GM19467 (cell line): ENCODE results near the gene GPX2.

Experiments
- ATAC-seq: cut with Tn5 transposase; IDR thresholded peaks from one replicate; pipeline ENCODE4 v1.9.1; 2021; ENCODE audit warnings: mild to moderate bottlenecking, moderate library complexity; ENCODE audit not compliant: unreplicated experiment

Gene GPX2

GRCh38 chr14:64942531-64943111, at the start of gene GPX2:
TSS of gene GPX2 (minus strand) at chr14:64942745. CDS start at chr14:64942726, 19 bp downstream.
- ATAC-seq = no peak

DNA sequence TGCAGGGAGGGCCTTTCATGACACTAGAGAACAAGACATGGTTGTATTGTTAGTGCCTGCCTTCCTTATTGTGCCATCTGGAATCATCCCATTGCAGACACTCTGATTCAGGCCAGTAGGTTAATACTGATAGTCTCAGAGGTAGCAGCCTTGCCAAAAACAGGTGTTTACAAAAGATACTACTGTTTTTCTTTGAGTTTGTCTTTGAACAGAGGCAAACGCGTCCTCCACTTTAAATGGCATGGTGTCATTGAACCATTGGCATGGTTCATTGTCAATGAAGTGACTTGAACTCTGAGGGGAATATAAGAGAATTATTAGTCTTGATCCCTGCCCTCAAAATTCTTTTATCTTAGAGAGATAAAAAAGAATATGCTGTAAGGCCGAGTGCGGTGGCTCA, 48.4 kb upstream of the GPX2 start:
- no peak for ATAC-seq

DNA sequence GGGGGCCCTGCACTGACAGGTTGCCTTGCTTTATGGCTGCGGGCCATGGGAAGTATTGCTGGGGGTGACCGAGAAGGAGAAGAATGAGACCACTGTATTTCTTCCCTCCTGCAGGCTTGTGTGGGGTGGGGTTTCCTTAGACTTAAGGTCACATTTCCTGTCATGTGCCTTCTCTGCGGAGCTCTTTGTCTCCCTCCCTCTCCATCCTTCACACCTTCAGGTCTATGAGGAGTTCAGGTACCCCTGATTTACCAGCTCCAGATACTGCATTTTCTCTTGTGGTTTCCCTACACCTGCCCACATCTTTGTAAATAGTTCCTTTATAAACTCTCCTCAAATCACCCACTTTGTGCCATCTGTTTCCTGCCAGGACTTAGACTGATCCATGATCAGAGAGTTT, 47.8 kb upstream of the GPX2 start:
- no peak for ATAC-seq

GRCh38 chr14:64987438-64987767, 44.9 kb upstream of the GPX2 start:
- ATAC-seq = no peak

- peak; percentile 89 for ATAC-seq
Observed at GRCh38 chr14:64986648-64987437, 44.3 kb upstream of the GPX2 start, which contains the start of gene FNTB. TSS of gene FNTB (plus strand) at chr14:64986895. CDS start at chr14:64986954, 59 bp downstream.

DNA sequence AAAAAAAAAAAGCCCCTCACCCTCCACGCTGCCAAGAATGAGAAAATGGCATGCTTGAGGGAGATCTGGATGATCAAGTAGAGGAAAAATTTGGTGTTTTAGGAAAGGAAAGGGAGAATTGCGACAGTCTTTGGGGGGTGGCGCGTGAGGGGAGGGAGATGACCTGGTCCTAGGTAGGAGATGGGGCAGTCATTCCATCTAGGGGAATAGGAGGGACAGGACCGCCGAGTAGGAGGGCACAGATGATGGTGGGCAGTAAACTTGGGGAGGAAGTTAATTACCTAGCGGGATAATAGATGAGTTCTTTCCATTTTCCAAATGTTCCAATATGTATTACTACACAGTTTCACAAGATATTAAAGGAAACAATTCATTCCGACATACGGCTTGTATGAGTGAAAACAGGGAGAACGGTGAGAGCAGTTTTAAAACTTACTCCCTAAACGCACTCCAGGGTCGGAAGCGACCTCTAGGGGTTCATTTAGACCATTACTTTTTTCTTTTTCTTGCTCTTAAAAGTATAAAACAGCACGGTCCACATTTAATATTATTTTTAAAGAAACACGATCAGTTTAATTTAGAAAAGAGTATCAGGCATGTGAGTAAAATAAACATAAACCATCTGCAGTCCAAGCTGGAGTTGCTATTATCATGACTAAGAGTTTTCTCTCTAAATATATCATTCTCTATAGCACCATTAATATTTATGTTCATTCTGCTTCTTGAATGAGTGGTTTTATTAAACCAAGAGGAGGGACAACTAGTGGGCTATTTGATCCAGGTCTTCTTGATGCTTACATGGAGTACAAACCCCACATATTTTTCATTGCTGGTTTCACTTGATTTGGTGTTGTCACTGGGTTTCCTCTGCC, 41.1 kb upstream of the GPX2 start:
- ATAC-seq = no peak

DNA sequence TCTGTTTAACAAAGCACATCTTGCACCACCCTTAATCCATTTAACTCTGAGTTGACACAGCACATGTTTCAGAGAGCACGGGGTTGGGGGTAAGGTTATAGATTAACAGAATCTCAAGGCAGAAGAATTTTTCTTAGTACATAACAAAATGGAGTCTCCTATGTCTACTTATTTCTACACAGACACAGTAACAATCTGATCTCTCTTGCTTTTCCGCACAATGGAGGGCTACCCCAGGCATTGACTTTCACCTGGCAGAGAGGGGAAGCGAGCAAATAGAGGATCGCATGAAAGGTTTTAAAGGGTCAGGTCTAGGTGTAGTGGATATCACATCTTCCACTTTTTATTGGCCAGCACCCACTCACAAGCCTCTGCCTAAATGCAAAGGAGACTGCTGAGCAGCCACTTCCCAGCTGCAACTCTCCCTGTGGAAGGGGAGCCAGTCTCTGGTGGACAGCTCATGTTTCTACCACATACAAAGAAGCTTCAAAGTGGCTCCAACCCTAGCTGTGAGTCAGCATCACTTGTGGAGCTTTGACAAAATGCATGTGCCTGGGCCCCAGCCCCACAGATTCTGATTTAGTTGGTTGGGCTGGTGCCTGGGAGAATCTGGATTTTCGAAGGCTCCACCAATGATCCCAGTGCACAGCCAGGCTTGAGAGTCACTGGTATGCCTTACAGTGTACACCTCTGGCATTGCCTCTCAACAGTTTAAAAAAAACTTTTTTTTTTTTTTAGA, 37.0 kb upstream of the GPX2 start:
- no peak for ATAC-seq

DNA sequence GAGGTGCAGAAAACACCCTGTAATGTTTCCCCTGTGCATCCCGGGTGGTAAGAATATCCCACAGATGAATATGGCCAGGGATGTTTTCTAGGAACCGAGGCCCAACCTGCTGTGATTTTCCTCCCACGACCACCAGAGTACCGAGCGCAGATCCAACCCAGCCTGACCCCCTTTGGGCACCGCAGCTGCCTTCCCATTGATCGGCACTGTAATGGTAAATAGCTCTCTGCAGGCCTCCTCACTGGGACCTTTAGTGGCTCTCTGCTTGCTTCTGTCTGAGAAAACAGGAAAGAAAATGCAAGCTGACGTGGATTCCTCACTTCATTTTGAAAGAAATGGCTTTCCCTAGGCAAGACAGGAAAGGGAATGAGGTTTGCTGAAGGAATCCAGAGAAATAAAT, 32.0 kb upstream of the GPX2 start:
- ATAC-seq = no peak

- no peak for ATAC-seq
Observed at GRCh38 chr14:64973826-64974225, 31.3 kb upstream of the GPX2 start.

GRCh38 chr14:64973026-64973442, 30.5 kb upstream of the GPX2 start:
- no peak for ATAC-seq

GRCh38 chr14:64971943-64972791, 29.6 kb upstream of the GPX2 start, which contains the start of gene RAB15:
TSS of gene RAB15 (minus strand) at chr14:64972336. CDS start at chr14:64972076, 260 bp downstream.
- ATAC-seq = no peak

- ATAC-seq = no peak
Observed at GRCh38 chr14:64971491-64971942, 29.0 kb upstream of the GPX2 start.

GRCh38 chr14:64970776-64971477, 28.4 kb upstream of the GPX2 start:
- ATAC-seq = no peak

DNA sequence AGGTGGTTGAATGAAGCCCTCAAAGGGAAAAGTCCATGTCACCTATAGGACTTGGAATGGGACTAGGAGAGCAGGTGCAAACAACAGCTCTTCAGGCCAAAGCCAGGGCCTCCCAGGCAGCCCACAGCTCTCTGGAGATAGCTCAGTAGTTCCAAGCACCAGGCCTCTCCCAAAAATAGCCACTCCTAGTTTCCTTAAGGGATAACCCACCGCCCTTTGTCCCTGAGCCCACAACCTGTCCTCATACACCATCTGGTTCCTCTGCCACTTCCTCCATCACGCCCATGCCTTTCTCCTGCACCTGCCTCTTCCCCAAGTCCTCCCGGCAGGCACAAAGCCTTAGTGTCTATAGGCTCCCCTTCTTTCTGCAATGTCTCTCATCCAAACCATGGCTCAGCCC, 27.5 kb upstream of the GPX2 start:
- ATAC-seq = no peak

GRCh38 chr14:64968651-64969050, 26.1 kb upstream of the GPX2 start:
- no peak for ATAC-seq

DNA sequence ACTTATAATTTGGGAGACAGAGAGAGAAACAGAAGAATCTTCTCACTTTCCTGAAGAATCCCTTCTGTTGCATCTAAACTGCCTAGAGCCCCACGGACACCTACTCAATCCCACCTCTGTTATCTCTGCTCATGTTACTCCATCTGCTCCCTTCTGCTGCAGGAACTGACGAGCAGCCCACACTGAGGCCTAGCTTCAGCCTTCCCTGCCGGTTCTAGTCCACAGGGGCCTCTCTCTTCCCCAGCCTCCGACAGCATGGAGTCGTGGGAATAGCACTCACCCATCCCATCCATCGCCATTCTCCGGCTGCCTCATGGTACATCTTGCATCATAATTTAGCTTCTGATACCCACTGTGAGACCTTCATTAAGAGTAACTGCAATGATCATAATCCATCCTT, 25.6 kb upstream of the GPX2 start:
- no peak for ATAC-seq

DNA sequence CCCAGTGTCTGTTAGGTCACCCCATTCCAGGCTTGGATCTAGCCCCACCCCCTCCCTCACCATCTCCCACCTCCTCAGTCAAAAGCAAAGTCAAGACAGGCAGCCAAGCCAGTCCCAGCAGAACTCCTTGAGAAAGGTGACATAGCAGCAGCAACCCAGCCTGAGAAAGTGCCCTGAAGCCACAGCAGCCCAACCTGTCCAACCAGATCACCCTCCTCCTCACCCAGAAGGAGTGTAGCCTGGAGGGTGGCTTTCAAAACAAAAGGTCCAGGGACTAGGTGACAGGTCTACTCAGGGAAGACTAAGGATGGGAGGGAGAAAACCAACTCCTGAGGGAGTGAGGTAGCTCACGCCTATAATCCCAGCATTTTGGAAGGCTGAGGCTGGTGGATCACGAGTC, 24.4 kb upstream of the GPX2 start:
- ATAC-seq = no peak

- ATAC-seq = no peak
Observed at GRCh38 chr14:64965356-64966000, 22.9 kb upstream of the GPX2 start.

GRCh38 chr14:64963611-64964010, 21.1 kb upstream of the GPX2 start:
- no peak for ATAC-seq
